ENCODE results near the gene ZC3HAV1.

- TF ChIP-seq EZH2 (IDR thresholded peaks at IDR 0.05; ENCODE audit: low read length): no peak
- no peak for TF ChIP-seq CTCF (optimal IDR thresholded peaks at IDR 0.05 in 1 of 3, IDR thresholded peaks at IDR 0.05 in 1 of 3, conservative IDR thresholded peaks at IDR 0.05 in 1 of 3; ENCODE audit: extremely low read depth in 1 of 3, insufficient read depth in 2 of 3, low read length in 3 of 3)
Measured at GRCh38 chr7:139092090-139092796, 17.3 kb downstream of the ZC3HAV1 start.
